ENCODE results near the gene CCNDBP1. TPM values are rescaled to one million over a fixed set of nuclear protein-coding genes. Genes with fewer than 3 reads are reported as not detected.
"Not testable (repeated sequence)": the region's sequence is repeated elsewhere in the genome, so short reads cannot be mapped to it uniquely, and the experiment has no call there.

Gene CCNDBP1
- total RNA-seq, 1 experiment from 2014 or later, result 62.5 TPM

DNA sequence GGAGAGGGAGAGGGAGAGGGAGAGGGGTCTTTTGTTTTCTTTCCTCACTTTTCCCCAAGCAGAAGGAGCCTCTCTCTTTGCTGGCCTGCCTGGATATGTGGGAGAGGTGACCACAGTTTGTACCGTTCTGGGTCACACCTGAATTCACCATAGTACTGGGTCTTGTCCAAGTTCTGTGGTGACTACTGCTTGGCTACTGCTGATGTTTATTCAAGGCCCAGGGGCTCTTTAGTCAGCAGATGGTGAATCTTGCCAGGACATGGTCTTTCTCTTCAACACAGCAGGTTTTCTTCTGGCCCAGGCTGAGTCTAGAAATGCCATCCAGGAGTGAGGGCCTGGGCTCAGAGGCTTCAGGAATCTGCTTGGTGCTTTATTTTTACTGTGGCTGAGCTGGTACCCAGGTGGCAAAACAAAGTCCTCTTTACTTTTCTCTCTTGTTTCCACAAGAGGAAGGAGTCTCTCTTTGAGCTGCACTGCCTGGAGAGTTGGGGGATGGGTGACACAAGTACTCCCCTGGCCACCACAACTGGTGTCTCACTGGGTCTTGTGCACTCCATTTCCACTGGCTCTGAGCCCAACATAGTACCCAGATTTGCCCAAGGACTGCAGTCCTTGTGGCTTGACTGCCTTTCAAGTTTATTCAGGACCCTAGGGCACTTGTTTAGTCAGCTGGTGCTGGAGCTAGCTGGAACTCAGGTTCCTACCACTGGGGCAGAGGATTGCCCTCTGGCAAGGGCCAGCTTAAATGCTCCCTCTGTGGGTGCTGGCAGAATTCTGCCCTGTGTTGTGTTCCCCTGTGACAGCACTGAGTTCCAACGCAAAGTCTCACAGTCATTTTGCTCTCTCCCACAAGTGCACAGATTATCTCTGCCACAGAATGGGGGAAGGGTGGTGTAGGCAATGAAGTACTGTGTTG, 16.8 kb upstream of the CCNDBP1 start:
- BruUV-seq (replicated peaks), result no TSS peak
- intact Hi-C loops (cut with micrococcal nuclease; ENCODE audit: unreplicated experiment), result no loop called here
- H3K9me3 ChIP-seq (ENCODE audit: control insufficient read depth, insufficient read depth, low read depth, low read length), result no peaks in the 10 kb centered on the region
- peak; percentile 93 for ATAC-seq
- ChIA-PET POLR2A (no interaction called here), CTCF (interaction anchor here (0.6 kb wide), 1 partner anchor 1130 kb away, joined by 7 read pairs; no protein-coding TSS in a partner anchor)
- H3K4me1 ChIP-seq (ENCODE audit: control insufficient read depth, insufficient read depth, low read length), result peaks cover 25% of the 10 kb centered on the region
- 0 out of 4 replicates have a peak overlapping the region, but pooled peaks of 1 of the 2 experiments have one; percentile 9 for H3K4me3 ChIP-seq (ENCODE audit: low read depth in 2 of 2, low read length in 2 of 2)
- H3K36me3 ChIP-seq (ENCODE audit: control insufficient read depth, insufficient read depth, low read length), result no peaks in the 10 kb centered on the region
- in situ Hi-C loops (cut with HindIII; ENCODE audit: low pct_unique_long_range_greater_than_20kb, low sequenced_read_pairs), result no loop called here
- no peak for DNase-seq (ENCODE audit: low read depth, low spot score)
- peak overlapping the region; percentile 86 for H3K27ac ChIP-seq (ENCODE audit: low read length)
- no peaks in the 10 kb centered on the region for H3K27me3 ChIP-seq (ENCODE audit: control insufficient read depth, insufficient read depth, low read length)
- no peak for TF ChIP-seq SIN3A (IDR thresholded peaks at IDR 0.05; ENCODE audit: borderline replicate concordance, insufficient read depth, low read depth, low read length)
- 0 out of 2 replicates have a peak, but pooled peaks have one; percentile 58 for TF ChIP-seq POLR2AphosphoS5 (IDR thresholded peaks at IDR 0.05; ENCODE audit: low read depth, low read length)
- TF ChIP-seq, protein P1, sequence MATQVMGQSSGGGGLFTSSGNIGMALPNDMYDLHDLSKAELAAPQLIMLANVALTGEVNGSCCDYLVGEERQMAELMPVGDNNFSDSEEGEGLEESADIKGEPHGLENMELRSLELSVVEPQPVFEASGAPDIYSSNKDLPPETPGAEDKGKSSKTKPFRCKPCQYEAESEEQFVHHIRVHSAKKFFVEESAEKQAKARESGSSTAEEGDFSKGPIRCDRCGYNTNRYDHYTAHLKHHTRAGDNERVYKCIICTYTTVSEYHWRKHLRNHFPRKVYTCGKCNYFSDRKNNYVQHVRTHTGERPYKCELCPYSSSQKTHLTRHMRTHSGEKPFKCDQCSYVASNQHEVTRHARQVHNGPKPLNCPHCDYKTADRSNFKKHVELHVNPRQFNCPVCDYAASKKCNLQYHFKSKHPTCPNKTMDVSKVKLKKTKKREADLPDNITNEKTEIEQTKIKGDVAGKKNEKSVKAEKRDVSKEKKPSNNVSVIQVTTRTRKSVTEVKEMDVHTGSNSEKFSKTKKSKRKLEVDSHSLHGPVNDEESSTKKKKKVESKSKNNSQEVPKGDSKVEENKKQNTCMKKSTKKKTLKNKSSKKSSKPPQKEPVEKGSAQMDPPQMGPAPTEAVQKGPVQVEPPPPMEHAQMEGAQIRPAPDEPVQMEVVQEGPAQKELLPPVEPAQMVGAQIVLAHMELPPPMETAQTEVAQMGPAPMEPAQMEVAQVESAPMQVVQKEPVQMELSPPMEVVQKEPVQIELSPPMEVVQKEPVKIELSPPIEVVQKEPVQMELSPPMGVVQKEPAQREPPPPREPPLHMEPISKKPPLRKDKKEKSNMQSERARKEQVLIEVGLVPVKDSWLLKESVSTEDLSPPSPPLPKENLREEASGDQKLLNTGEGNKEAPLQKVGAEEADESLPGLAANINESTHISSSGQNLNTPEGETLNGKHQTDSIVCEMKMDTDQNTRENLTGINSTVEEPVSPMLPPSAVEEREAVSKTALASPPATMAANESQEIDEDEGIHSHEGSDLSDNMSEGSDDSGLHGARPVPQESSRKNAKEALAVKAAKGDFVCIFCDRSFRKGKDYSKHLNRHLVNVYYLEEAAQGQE (IDR thresholded peaks at IDR 0.05; ENCODE audit: insufficient read depth in 1 of 2, low read depth in 2 of 2, low read length in 1 of 2), result no peak
- TF ChIP-seq, protein P2, sequence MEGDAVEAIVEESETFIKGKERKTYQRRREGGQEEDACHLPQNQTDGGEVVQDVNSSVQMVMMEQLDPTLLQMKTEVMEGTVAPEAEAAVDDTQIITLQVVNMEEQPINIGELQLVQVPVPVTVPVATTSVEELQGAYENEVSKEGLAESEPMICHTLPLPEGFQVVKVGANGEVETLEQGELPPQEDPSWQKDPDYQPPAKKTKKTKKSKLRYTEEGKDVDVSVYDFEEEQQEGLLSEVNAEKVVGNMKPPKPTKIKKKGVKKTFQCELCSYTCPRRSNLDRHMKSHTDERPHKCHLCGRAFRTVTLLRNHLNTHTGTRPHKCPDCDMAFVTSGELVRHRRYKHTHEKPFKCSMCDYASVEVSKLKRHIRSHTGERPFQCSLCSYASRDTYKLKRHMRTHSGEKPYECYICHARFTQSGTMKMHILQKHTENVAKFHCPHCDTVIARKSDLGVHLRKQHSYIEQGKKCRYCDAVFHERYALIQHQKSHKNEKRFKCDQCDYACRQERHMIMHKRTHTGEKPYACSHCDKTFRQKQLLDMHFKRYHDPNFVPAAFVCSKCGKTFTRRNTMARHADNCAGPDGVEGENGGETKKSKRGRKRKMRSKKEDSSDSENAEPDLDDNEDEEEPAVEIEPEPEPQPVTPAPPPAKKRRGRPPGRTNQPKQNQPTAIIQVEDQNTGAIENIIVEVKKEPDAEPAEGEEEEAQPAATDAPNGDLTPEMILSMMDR (IDR thresholded peaks at IDR 0.05), result no peak
- TF ChIP-seq TCF7L2 (IDR thresholded peaks at IDR 0.05; ENCODE audit: low read depth, low read length), result peak; percentile 85

DNA sequence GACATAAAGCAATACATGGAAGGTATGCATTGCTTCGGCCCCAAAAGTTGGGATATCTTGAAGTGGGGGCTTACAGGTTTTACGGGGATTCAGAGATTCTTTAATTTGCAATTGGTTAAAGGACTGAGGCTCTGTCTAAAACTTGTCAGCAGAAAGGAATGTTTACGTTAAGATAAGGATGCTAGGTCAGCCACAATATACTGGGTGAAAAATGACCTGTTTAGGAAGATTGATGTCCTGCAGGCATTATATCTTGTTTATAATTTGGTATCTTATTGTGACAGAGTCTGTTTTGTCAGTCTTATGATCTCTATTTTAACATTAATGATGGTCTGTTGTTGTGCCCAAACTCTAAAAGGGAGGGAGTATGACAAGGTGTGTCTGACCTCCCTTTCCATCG, 15.3 kb upstream of the CCNDBP1 start:
- TF ChIP-seq TCF7L2 (IDR thresholded peaks at IDR 0.05; ENCODE audit: low read depth, low read length), result 0 out of 2 replicates have a peak, but pooled peaks have one; percentile 48
- TF ChIP-seq POLR2AphosphoS5 (IDR thresholded peaks at IDR 0.05; ENCODE audit: low read depth, low read length), result no peak
- TF ChIP-seq, protein P1 (IDR thresholded peaks at IDR 0.05; ENCODE audit: insufficient read depth in 1 of 2, low read depth in 2 of 2, low read length in 1 of 2), result no peak
- TF ChIP-seq SIN3A (IDR thresholded peaks at IDR 0.05; ENCODE audit: borderline replicate concordance, insufficient read depth, low read depth, low read length), result no peak
- TF ChIP-seq, protein P2 (IDR thresholded peaks at IDR 0.05), result no peak
- Histone ChIP-seq H3K27me3 (ENCODE audit: control insufficient read depth, insufficient read depth, low read length) (no peaks in the 10 kb centered on the region), H3K9me3 (ENCODE audit: control insufficient read depth, insufficient read depth, low read depth, low read length) (no peaks in the 10 kb centered on the region), H3K27ac (ENCODE audit: low read length) (peak overlapping the region; percentile 86), H3K4me1 (ENCODE audit: control insufficient read depth, insufficient read depth, low read length) (peaks cover 25% of the 10 kb centered on the region), H3K36me3 (ENCODE audit: control insufficient read depth, insufficient read depth, low read length) (no peaks in the 10 kb centered on the region), H3K4me3 (ENCODE audit: low read depth in 2 of 2, low read length in 2 of 2) (no peak overlapping the region)
- ATAC-seq, result peak; percentile 68; the same call in 1 of the 2 replicates
- CTCF ChIA-PET, result no interaction called here
- POLR2A ChIA-PET, result no interaction called here
- intact Hi-C loops (cut with micrococcal nuclease; ENCODE audit: unreplicated experiment) (no loop called here), in situ Hi-C loops (cut with HindIII; ENCODE audit: low pct_unique_long_range_greater_than_20kb, low sequenced_read_pairs) (no loop called here)
- BruUV-seq (replicated peaks), result no TSS peak
- DNase-seq (ENCODE audit: low read depth, low spot score), result no peak

DNA sequence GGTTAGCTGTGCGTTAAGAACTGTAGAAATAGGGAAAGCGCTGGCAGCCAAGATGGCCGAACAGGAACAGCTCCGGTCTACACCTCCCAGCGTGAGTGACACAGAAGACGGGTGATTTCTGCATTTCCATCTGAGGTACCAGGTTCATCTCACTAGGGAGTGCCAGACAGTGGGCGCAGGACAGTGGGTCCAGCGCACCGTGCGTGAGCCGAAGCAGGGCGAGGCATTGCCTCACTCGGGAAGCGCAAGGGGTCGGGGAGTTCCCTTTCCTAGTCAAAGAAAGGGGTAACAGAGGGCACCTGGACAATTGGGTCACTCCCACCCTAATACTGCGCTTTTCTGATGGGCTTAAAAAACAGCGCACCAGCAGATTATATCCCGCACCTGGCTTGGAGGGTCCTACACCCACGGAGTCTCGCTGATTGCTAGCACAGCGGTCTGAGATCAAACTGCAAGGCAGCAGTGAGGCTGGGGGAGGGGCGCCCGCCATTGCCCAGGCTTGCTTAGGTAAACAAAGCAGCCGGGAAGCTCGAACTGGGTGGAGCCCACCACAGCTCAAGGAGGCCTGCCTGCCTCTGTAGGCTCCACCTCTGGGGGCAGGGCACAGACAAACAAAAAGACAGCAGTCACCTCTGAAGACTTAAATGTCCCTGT, 9.4 kb upstream of the CCNDBP1 start:
- BruUV-seq (replicated peaks); CTCF ChIA-PET; H3K4me1 ChIP-seq (ENCODE audit: control insufficient read depth, insufficient read depth, low read length); DNase-seq (ENCODE audit: low read depth, low spot score); H3K9me3 ChIP-seq (ENCODE audit: control insufficient read depth, insufficient read depth, low read depth, low read length); H3K4me3 ChIP-seq (ENCODE audit: low read depth in 2 of 2, low read length in 2 of 2); H3K36me3 ChIP-seq (ENCODE audit: control insufficient read depth, insufficient read depth, low read length); H3K27me3 ChIP-seq (ENCODE audit: control insufficient read depth, insufficient read depth, low read length); ATAC-seq; in situ Hi-C loops (cut with HindIII; ENCODE audit: low pct_unique_long_range_greater_than_20kb, low sequenced_read_pairs); POLR2A ChIA-PET; intact Hi-C loops (cut with micrococcal nuclease; ENCODE audit: unreplicated experiment); H3K27ac ChIP-seq (ENCODE audit: low read length): not testable (repeated sequence)
